ENCODE measurements around the gene MYO18B. TPM values are rescaled to one million over a fixed set of nuclear protein-coding genes. Genes with fewer than 3 reads are reported as not detected.

The MYO18B gene
- total and polyA plus RNA-seq, 2 of the 4 experiments (the other 2 are of a cell fraction), result under 0.01 TPM; not detected in 1

- dilution Hi-C loops (cut with HindIII; ENCODE audit: low sequenced_read_pairs, unreplicated experiment), result no loop called here
- Histone ChIP-seq H3K56ac (ENCODE audit: extremely low read depth, insufficient read depth, low read length) (no peak overlapping the region; the same call in 1 of the 2 replicates), H2AK5ac (ENCODE audit: low read depth, low read length) (peak overlapping the region; percentile 50; the same call in 1 of the 2 replicates), H3K14ac (replicated peaks; ENCODE audit: low read depth, low read length) (peak overlapping the region; percentile 59), H3K23ac (ENCODE audit: low read depth, low read length) (no peak overlapping the region), H3K18ac (ENCODE audit: low read depth, low read length) (no peak overlapping the region; the same call in 1 of the 2 replicates), H2BK20ac (ENCODE audit: low read depth, low read length) (0 out of 2 replicates have a peak overlapping the region, but pooled peaks have one; percentile 26), H4K5ac (ENCODE audit: low read depth, low read length) (0 out of 2 replicates have a peak overlapping the region, but pooled peaks have one; percentile 19), H4K8ac (ENCODE audit: low read depth in 2 of 2, low read length in 2 of 2) (peak overlapping the region; percentile 33 to 85; a peak in 2 of 4 replicates), H3K79me1 (ENCODE audit: low read depth in 1 of 2, low read length in 2 of 2) (no peaks in the 10 kb centered on the region), H3K9me1 (ENCODE audit: insufficient read depth, low read length) (no peaks in the 10 kb centered on the region), H3K4ac (ENCODE audit: low read depth, low read length) (peak overlapping the region; percentile 81), H2AFZ (replicated peaks; ENCODE audit: low read length, poor library complexity) (peak overlapping the region; percentile 86), H4K91ac (ENCODE audit: insufficient read depth, low read depth, low read length) (peak overlapping the region; percentile 79), H3K27me3 (ENCODE audit: control insufficient read depth, insufficient read depth, low read length) (no peaks in the 10 kb centered on the region), H4K20me1 (ENCODE audit: insufficient read depth, low read length) (no peaks in the 10 kb centered on the region), H3K4me1 (ENCODE audit: control insufficient read depth, insufficient read depth, low read length) (no peaks in the 10 kb centered on the region), H3K4me3 (ENCODE audit: insufficient read depth, low read depth, low read length) (no peak overlapping the region), H2BK15ac (ENCODE audit: low read depth, low read length) (no peak overlapping the region), H3K27ac (ENCODE audit: insufficient read depth, low read length) (peak overlapping the region; percentile 62; the same call in 1 of the 2 replicates), H3K9me3 (ENCODE audit: control insufficient read depth, insufficient read depth, low read length) (peaks cover 2% of the 10 kb centered on the region; the same call in 1 of the 2 replicates), H3K36me3 (ENCODE audit: control insufficient read depth, insufficient read depth, low read length) (no peaks in the 10 kb centered on the region), H3K4me2 (ENCODE audit: low read depth, low read length) (no peak overlapping the region), H2BK5ac (ENCODE audit: low read depth, low read length, poor library complexity, severe bottlenecking) (peak overlapping the region; percentile 65), H2BK120ac (ENCODE audit: low read depth, low read length) (peak overlapping the region; percentile 77; the same call in 1 of the 2 replicates), H3K9ac (ENCODE audit: low read depth, low read length) (no peak overlapping the region), H2AK9ac (replicated peaks; ENCODE audit: low read depth, low read length, poor library complexity) (peak overlapping the region; percentile 76)
- WGBS, 2 experiments (ENCODE audit: extremely low coverage in 2 of 2, insufficient read length in 1 of 2), result 86% methylated on average over 10 of the region's 24 CpGs; no CpG with 5 or more reads in 1 of the 2 experiments
- ATAC-seq (ENCODE audit: low read depth) (no peak), DNase-seq (peak; percentile 80)
- intact Hi-C loops (cut with micrococcal nuclease), result no loop called here
- in situ Hi-C loops (cut with MboI; ENCODE audit: low sequenced_read_pairs), result no loop called here
- BruUV-seq (replicated peaks), result no TSS peak
- ChIA-PET POLR2A (ENCODE audit: unreplicated experiment) (no interaction called here), CTCF (interaction anchor here (0.6 kb wide), 1 partner anchor 311 kb away, joined by 6 read pairs; no protein-coding TSS in a partner anchor)
- TF ChIP-seq USF2 (IDR thresholded peaks at IDR 0.05; ENCODE audit: low read depth, low read length), result no peak
- TF ChIP-seq ELK1 (IDR thresholded peaks at IDR 0.05; ENCODE audit: borderline replicate concordance, low read depth, low read length), result no peak
- no peak for TF ChIP-seq CEBPB (IDR thresholded peaks at IDR 0.05; ENCODE audit: low read depth, low read length)
- TF ChIP-seq MXI1 (IDR thresholded peaks at IDR 0.05; ENCODE audit: borderline replicate concordance, low read depth, low read length), result no peak
- no peak for TF ChIP-seq POLR2A (IDR thresholded peaks at IDR 0.05; ENCODE audit: low read depth, low read length)
- no peak for TF ChIP-seq NFE2L2 (IDR thresholded peaks at IDR 0.05; ENCODE audit: low read depth, low read length)
- TF ChIP-seq FOS (IDR thresholded peaks at IDR 0.05; ENCODE audit: low read depth, low read length), result no peak
- TF ChIP-seq BHLHE40 (IDR thresholded peaks at IDR 0.05; ENCODE audit: low read depth, low read length), result no peak
- TF ChIP-seq SMC3 (IDR thresholded peaks at IDR 0.05; ENCODE audit: low read depth, low read length), result no peak
- no peak for TF ChIP-seq CHD1 (IDR thresholded peaks at IDR 0.05; ENCODE audit: low read depth, low read length)
- no peak for TF ChIP-seq RAD21 (IDR thresholded peaks at IDR 0.05; ENCODE audit: low read length)
- TF ChIP-seq CTCF (conservative IDR thresholded peaks at IDR 0.05; ENCODE audit: low read depth, low read length), result no peak
- no peak for TF ChIP-seq MAFK (IDR thresholded peaks at IDR 0.05; ENCODE audit: low read depth, low read length)
- TF ChIP-seq RFX5 (IDR thresholded peaks at IDR 0.05; ENCODE audit: low read depth, low read length), result no peak
- no peak for TF ChIP-seq MAZ (IDR thresholded peaks at IDR 0.05; ENCODE audit: borderline replicate concordance, low read depth, low read length)
Measured at GRCh38 chr22:25754527-25755202, 12.7 kb downstream of the MYO18B start.
